A549 (cell line): Measurements from ENCODE around the gene DHX35. TPM values are rescaled to one million over a fixed set of nuclear protein-coding genes. Genes with fewer than 3 reads are reported as not detected.

Source experiments
- ATAC-seq, 2 experiments: fragments of 200-7000 bp in 1 of 2; fragments of >200 bp in 1 of 2; cut with Nextera tagmentation in 1 of 2; cut with Tn5 transposase in 1 of 2; 3 replicates each; pipeline versions ENCODE4 v1.8.0 to v1.9.1; 2018 to 2020; ENCODE audit warnings: mild to moderate bottlenecking in 1 of 2, moderate library complexity in 1 of 2
- CTCF ChIA-PET: fragments of 300-600 bp; sonication (Branson Sonifier 250); formaldehyde crosslinking; extraction: SDS; loops from one replicate; lab custom pipeline; 2021; ENCODE audit warnings: antibody characterized with exemption, inconsistent platforms; lab: Yijun Ruan, JAX
- POLR2A ChIA-PET: fragments of 350-600 bp; formaldehyde crosslinking; extraction: SDS; loops from one replicate; lab custom pipeline; 2021; ENCODE audit warnings: antibody characterized with exemption, inconsistent platforms; lab: Yijun Ruan, JAX
- DNase-seq, 2 experiments: peaks; one replicate each; pipeline versions ENCODE4 v3.0.0 to v3.0.0-alpha.2; 2011 to 2016; ENCODE audit warnings: low read depth in 1 of 2, low spot score in 1 of 2
- FAIRE-seq: peaks from 2 replicates; lab custom pipeline; 2011; peaks lifted over from hg19 to GRCh38; lab: Jason Lieb, UNC
- H3K27ac ChIP-seq, 2 experiments: fragments of >200 bp; sonication (Bioruptor Twin); formaldehyde crosslinking; 3 replicates each; pipeline ENCODE4 v1.5.1; 2016 to 2017
- H3K4me1 ChIP-seq: fragments of >200 bp; sonication (Bioruptor Twin); formaldehyde crosslinking; 3 replicates; pipeline ENCODE4 v1.6.1; 2016
- H3K4me2 ChIP-seq: fragments of >200 bp; sonication (Bioruptor Twin); formaldehyde crosslinking; 3 replicates; pipeline ENCODE4 v1.6.1; 2016
- H3K4me3 ChIP-seq: fragments of >200 bp; sonication (Bioruptor Twin); formaldehyde crosslinking; 3 replicates; pipeline ENCODE4 v1.5.1; 2016
- H3K9me3 ChIP-seq: fragments of >200 bp; sonication (Bioruptor Twin); formaldehyde crosslinking; 3 replicates; pipeline ENCODE4 v1.6.1; 2016
- ATOH8 ChIP-seq: fragments of 250-450 bp; sonication (Bioruptor Pico); IDR thresholded peaks from 2 replicates; pipeline ENCODE4 v1.5.0; 2020; ENCODE audit warnings: low read depth, mild to moderate bottlenecking, moderate library complexity
- BHLHE40 ChIP-seq: IDR thresholded peaks from 2 replicates; pipeline ENCODE4 v1.6.1; 2012; ENCODE audit warnings: low read depth, low read length, inconsistent platforms
- CBX2 ChIP-seq: fragments of 200-600 bp; sonication (generic); IDR thresholded peaks from 2 replicates; pipeline ENCODE4 v1.6.1; 2016; ENCODE audit warnings: low read depth, mild to moderate bottlenecking, borderline replicate concordance
- CTCF ChIP-seq: fragments of >200 bp; sonication (Bioruptor Twin); formaldehyde crosslinking; IDR thresholded peaks from 3 replicates; pipeline ENCODE4 v1.5.1; 2016
- E2F6 ChIP-seq: IDR thresholded peaks from 2 replicates; pipeline ENCODE4 v1.6.1; 2012; ENCODE audit warnings: low read depth, borderline replicate concordance
- EP300 ChIP-seq, 2 experiments: fragments of >200 bp; sonication (Bioruptor Twin); formaldehyde crosslinking; IDR thresholded peaks; 2 replicates in 1 of 2; 3 replicates in 1 of 2; pipeline ENCODE4 v1.6.1; 2016 to 2017
- FOSB ChIP-seq: fragments of 250-450 bp; sonication (Bioruptor Pico); IDR thresholded peaks from 2 replicates; pipeline ENCODE4 v1.5.0; 2020; ENCODE audit warnings: mild to moderate bottlenecking, moderate library complexity
- FOSL2 ChIP-seq, 2 experiments: fragments of 450-650 bp in 1 of 2; fragments of >200 bp in 1 of 2; sonication (Bioruptor Twin) in 1 of 2; formaldehyde crosslinking; IDR thresholded peaks; 2 replicates each; pipeline versions ENCODE4 v1.5.0 to v1.6.1; 2016 to 2020; ENCODE audit warnings: mild to moderate bottlenecking in 1 of 2, moderate library complexity in 1 of 2
- FOXS1 ChIP-seq: fragments of 250-450 bp; sonication (Bioruptor Pico); IDR thresholded peaks from 2 replicates; pipeline ENCODE4 v1.5.0; 2020; ENCODE audit warnings: mild to moderate bottlenecking, moderate library complexity
- GATA3 ChIP-seq: IDR thresholded peaks from 2 replicates; pipeline ENCODE4 v1.6.1; 2012; ENCODE audit warnings: borderline replicate concordance
- HES2 ChIP-seq: fragments of >200 bp; sonication (Bioruptor Twin); formaldehyde crosslinking; IDR thresholded peaks from 2 replicates; pipeline ENCODE4 v1.6.1; 2016
- HOXA7 ChIP-seq: fragments of 250-450 bp; sonication (Bioruptor Pico); IDR thresholded peaks from 2 replicates; pipeline ENCODE4 v1.5.0; 2020; ENCODE audit warnings: mild to moderate bottlenecking, moderate library complexity
- HOXB5 ChIP-seq: fragments of 250-450 bp; sonication (Bioruptor Pico); IDR thresholded peaks from 2 replicates; pipeline ENCODE4 v1.5.0; 2020; ENCODE audit warnings: mild to moderate bottlenecking, moderate library complexity
- JUN ChIP-seq, 2 experiments: fragments of >200 bp; sonication (Bioruptor Twin); formaldehyde crosslinking; IDR thresholded peaks; 2 replicates in 1 of 2; 3 replicates in 1 of 2; pipeline ENCODE4 v1.6.1; 2016 to 2017
- MAFK ChIP-seq: fragments of 450-650 bp; IDR thresholded peaks from 2 replicates; pipeline ENCODE4 v1.6.1; 2014; ENCODE audit not compliant: partially characterized antibody
- MAX ChIP-seq: IDR thresholded peaks from 2 replicates; pipeline ENCODE4 v1.6.1; 2012
- MYC ChIP-seq: IDR thresholded peaks from 2 replicates; pipeline ENCODE4 v1.6.1; 2012; ENCODE audit warnings: mild to moderate bottlenecking, inconsistent platforms, low read length, improper control_type of control experiment, borderline replicate concordance
- NFE2L2 ChIP-seq: fragments of 150-350 bp; conservative IDR thresholded peaks from 2 replicates; pipeline ENCODE4 v1.6.1; 2014; ENCODE audit warnings: low read length
- NR3C1 ChIP-seq: fragments of >200 bp; sonication (Bioruptor Twin); formaldehyde crosslinking; IDR thresholded peaks from 3 replicates; pipeline ENCODE4 v1.6.1; 2017
- PBX3 ChIP-seq: IDR thresholded peaks from 2 replicates; pipeline ENCODE4 v1.6.1; 2012
- PHF8 ChIP-seq: fragments of 200-600 bp; sonication (generic); IDR thresholded peaks from 2 replicates; pipeline ENCODE4 v1.6.1; 2016; ENCODE audit warnings: low read depth, mild to moderate bottlenecking, antibody characterized with exemption, moderate library complexity, borderline replicate concordance
- POLR2A ChIP-seq: IDR thresholded peaks from 2 replicates; pipeline ENCODE4 v1.6.1; 2012; ENCODE audit warnings: mild to moderate bottlenecking, low read length
- POLR2AphosphoS2 ChIP-seq: conservative IDR thresholded peaks from 2 replicates; pipeline ENCODE4 v1.6.1; 2012; ENCODE audit warnings: low read length, improper control_type of control experiment, inconsistent platforms
- RARB ChIP-seq: fragments of 250-450 bp; sonication (Bioruptor Pico); IDR thresholded peaks from 2 replicates; pipeline ENCODE4 v1.8.0; 2021; ENCODE audit warnings: mild to moderate bottlenecking, moderate library complexity
- RCOR1 ChIP-seq: fragments of 150-350 bp; IDR thresholded peaks from 2 replicates; pipeline ENCODE4 v1.6.1; 2014; ENCODE audit warnings: antibody characterized with exemption, low read length, low read depth
- RFX5 ChIP-seq: fragments of 450-650 bp; IDR thresholded peaks from 2 replicates; pipeline ENCODE4 v1.7.1; 2014; ENCODE audit warnings: antibody characterized with exemption, mild to moderate bottlenecking, moderate library complexity
- SREBF2 ChIP-seq: fragments of 450-650 bp; IDR thresholded peaks from 2 replicates; pipeline ENCODE4 v1.6.1; 2014; ENCODE audit warnings: mild to moderate bottlenecking, moderate library complexity
- ZFP36 ChIP-seq: fragments of 450-650 bp; IDR thresholded peaks from 2 replicates; pipeline ENCODE4 v1.6.1; 2014; ENCODE audit warnings: borderline replicate concordance; ENCODE audit not compliant: partially characterized antibody
- WGBS: methylation state at CpG from one replicate; pipeline ENCODE4 v1.1.6; 2017; ENCODE audit errors: missing lambda C conversion rate; 5-methylcytosine and 5-hydroxymethylcytosine counted together
- polyA plus RNA-seq, 4 experiments: library from polyadenylated mRNA; depleted of rRNA in 3 of 4; stranded (reverse); fragments of >200 nt; fragmentation: RNase III in 1 of 4; extraction: RNeasy Plus Mini Kit Qiagen cat#74134 plus additional on column Dnase treatment in 1 of 4; gene quantifications; 2 replicates in 3 of 4; 3 replicates in 1 of 4; pipeline ENCODE4 v1.2.3, GENCODE V29; 2011 to 2017

Gene DHX35
- polyA plus RNA-seq, 2 of the 4 experiments (the other 2 are of a cell fraction), result 7.7 to 13.8 TPM

- DNase-seq (no peak), ATAC-seq (no peak), FAIRE-seq (no peak)
- ChIA-PET POLR2A (no interaction called here), CTCF (interaction anchor here (0.6 to 1.6 kb wide), 3 partner anchors 10 to 350 kb away, joined by 3 to 7 read pairs (median 3); no protein-coding TSS in a partner anchor)
- WGBS, result 95% methylated on average over 3 of the region's 3 CpGs
- H3K4me2 ChIP-seq, result no peak overlapping the region
- no peak overlapping the region for H3K4me3 ChIP-seq
- H3K27ac ChIP-seq, result no peak overlapping the region
- H3K9me3 ChIP-seq, result no peaks in the 10 kb centered on the region
- TF ChIP-seq ATOH8 (no peak), MAX (no peak), MAFK (no peak), SREBF2 (no peak), PBX3 (no peak), POLR2A (no peak), HOXA7 (no peak), GATA3 (no peak), CTCF (no peak), EP300 (IDR thresholded peaks at IDR 0.05) (no peak), E2F6 (no peak), FOSL2 (IDR thresholded peaks at IDR 0.05) (no peak), FOSL2 (CRISPR knock-in tag; IDR thresholded peaks at IDR 0.05) (no peak), MYC (no peak), HOXB5 (CRISPR knock-in tag) (no peak)
- no peaks in the 10 kb centered on the region for H3K4me1 ChIP-seq
Observed at GRCh38 chr20:38999217-38999616, 37.1 kb downstream of the DHX35 start.

GRCh38 chr20:38999965-39000910, 38.1 kb downstream of the DHX35 start:
- no peak for FAIRE-seq
- H3K9me3 ChIP-seq, result no peaks in the 10 kb centered on the region
- 89% methylated on average over 6 of the region's 6 CpGs for WGBS
- DNase-seq, result no peak
- no peaks in the 10 kb centered on the region for H3K4me1 ChIP-seq
- H3K4me3 ChIP-seq, result no peak overlapping the region
- no peak for TF ChIP-seq NFE2L2
- TF ChIP-seq HES2, result no peak
- TF ChIP-seq CBX2, result no peak
- no peak for TF ChIP-seq PHF8
- no peak for TF ChIP-seq RCOR1
- no peak for TF ChIP-seq CTCF
- TF ChIP-seq ZFP36, result no peak
- no peak for TF ChIP-seq SREBF2
- TF ChIP-seq RFX5, result no peak
- no peak for TF ChIP-seq HOXA7
- TF ChIP-seq RARB (CRISPR knock-in tag), result no peak
- TF ChIP-seq POLR2AphosphoS2, result no peak
- TF ChIP-seq NR3C1, result no peak
- no peak for TF ChIP-seq HOXB5 (CRISPR knock-in tag)
- no peak for TF ChIP-seq EP300 (IDR thresholded peaks at IDR 0.05)
- no peak for TF ChIP-seq FOXS1 (CRISPR knock-in tag)
- no peak for TF ChIP-seq JUN (IDR thresholded peaks at IDR 0.05)
- TF ChIP-seq BHLHE40, result no peak
- TF ChIP-seq FOSB, result no peak
- TF ChIP-seq, all 56 proteins: peak for 0
- H3K4me2 ChIP-seq, result no peak overlapping the region
- no peak for ATAC-seq
- CTCF ChIA-PET, result interaction anchor here (1.5 kb wide), 1 partner anchor 351 kb away, joined by 3 read pairs; no protein-coding TSS in a partner anchor
- H3K27ac ChIP-seq, result no peak overlapping the region
- POLR2A ChIA-PET, result no interaction called here
